Islet of Langerhans (tissue), 1 donor: ENCODE data around the gene KCNT2.
"Not testable (repeated sequence)": the region's sequence is repeated elsewhere in the genome, so short reads cannot be mapped to it uniquely, and the experiment has no call there.

Experiments used
- FAIRE-seq: peaks from one replicate; lab custom pipeline; 2011; peaks lifted over from hg19 to GRCh38; lab: Jason Lieb, UNC

KCNT2 gene

GRCh38 chr1:196608390-196609369 lies at the start of gene KCNT2:
Gene KCNT2 (minus strand): TSS chr1:196608440. CDS start chr1:196608309, 131 bp downstream.
- FAIRE-seq: no peak

- FAIRE-seq: no peak
Observed at GRCh38 chr1:196655494-196655893, 47.3 kb upstream of the KCNT2 start.

GRCh38 chr1:196655071-196655470 lies 46.8 kb upstream of the KCNT2 start:
- no peak for FAIRE-seq

- no peak for FAIRE-seq
Observed at GRCh38 chr1:196654271-196654670, 46.0 kb upstream of the KCNT2 start.

- FAIRE-seq: no peak
Observed at GRCh38 chr1:196651637-196652215, 43.5 kb upstream of the KCNT2 start, which contains the start of gene CFH. Gene CFH (plus strand): TSS chr1:196652043. CDS start chr1:196652118, 75 bp downstream.

- no peak for FAIRE-seq
Observed at GRCh38 chr1:196651079-196651478, 42.8 kb upstream of the KCNT2 start.

- no peak for FAIRE-seq
Observed at GRCh38 chr1:196650403-196650802, 42.2 kb upstream of the KCNT2 start.

GRCh38 chr1:196649990-196650389 lies 41.8 kb upstream of the KCNT2 start:
- FAIRE-seq: no peak

GRCh38 chr1:196640976-196641375 lies 32.7 kb upstream of the KCNT2 start:
- FAIRE-seq: no peak

GRCh38 chr1:196639291-196639690 lies 31.1 kb upstream of the KCNT2 start:
- not testable (repeated sequence) for FAIRE-seq

GRCh38 chr1:196638466-196638865 lies 30.2 kb upstream of the KCNT2 start:
- no peak for FAIRE-seq

- FAIRE-seq: no peak
Observed at GRCh38 chr1:196637606-196638005, 29.4 kb upstream of the KCNT2 start.

GRCh38 chr1:196628838-196629237 lies 20.6 kb upstream of the KCNT2 start:
- no peak for FAIRE-seq

GRCh38 chr1:196623079-196623478 lies 14.8 kb upstream of the KCNT2 start:
- FAIRE-seq: no peak

GRCh38 chr1:196619721-196620120 lies 11.5 kb upstream of the KCNT2 start:
- no peak for FAIRE-seq

GRCh38 chr1:196611873-196612272 lies 3.6 kb upstream of the KCNT2 start:
- no peak for FAIRE-seq

- no peak for FAIRE-seq
Observed at GRCh38 chr1:196609370-196609737, 1.1 kb upstream of the KCNT2 start.

- FAIRE-seq: no peak
Observed at GRCh38 chr1:196607981-196608380, 259 bp downstream of the KCNT2 start.

- no peak for FAIRE-seq
Observed at GRCh38 chr1:196603651-196604050, 4.6 kb downstream of the KCNT2 start.

- no peak for FAIRE-seq
Observed at GRCh38 chr1:196598942-196599748, 9.1 kb downstream of the KCNT2 start.

GRCh38 chr1:196594700-196595099 lies 13.5 kb downstream of the KCNT2 start:
- FAIRE-seq: no peak

- no peak for FAIRE-seq
Observed at GRCh38 chr1:196593955-196594354, 14.3 kb downstream of the KCNT2 start.

- FAIRE-seq: no peak
Observed at GRCh38 chr1:196590959-196591358, 17.3 kb downstream of the KCNT2 start.
